RWPE2 (cell line): Measurements from ENCODE around the gene WWOX.

Experiments
- ATAC-seq: fragments of 200-7000 bp; cut with Tn5 transposase; 3 replicates; pipeline ENCODE4 v1.9.1; 2021; ENCODE audit warnings: low read depth
- DNase-seq: peaks from one replicate; pipeline ENCODE4 v3.0.0-alpha.2; 2020; ENCODE audit warnings: low spot score
- H3K27ac ChIP-seq: fragments of 450-650 bp; 2 replicates; pipeline ENCODE4 v1.5.1; 2017; ENCODE audit warnings: mild to moderate bottlenecking; ENCODE audit not compliant: poor library complexity, severe bottlenecking
- H3K27me3 ChIP-seq: fragments of 250-450 bp; sonication (Bioruptor Pico); 2 replicates; pipeline ENCODE4 v1.5.1; 2021; ENCODE audit warnings: mild to moderate bottlenecking, moderate library complexity; ENCODE audit not compliant: insufficient read depth, poor library complexity, severe bottlenecking
- H3K36me3 ChIP-seq: fragments of 250-450 bp; sonication (Bioruptor Pico); 2 replicates; pipeline ENCODE4 v1.5.1; 2020; ENCODE audit warnings: low read depth, mild to moderate bottlenecking, moderate library complexity
- H3K4me1 ChIP-seq: fragments of 250-450 bp; sonication (Bioruptor Pico); 2 replicates; pipeline ENCODE4 v1.5.1; 2021; ENCODE audit warnings: mild to moderate bottlenecking, moderate library complexity; ENCODE audit not compliant: insufficient read depth, poor library complexity, severe bottlenecking
- H3K4me3 ChIP-seq: fragments of 250-450 bp; sonication (Bioruptor Pico); 2 replicates; pipeline ENCODE4 v1.5.1; 2021; ENCODE audit warnings: mild to moderate bottlenecking, moderate library complexity; ENCODE audit not compliant: severe bottlenecking
- H3K9me3 ChIP-seq: fragments of 250-450 bp; sonication (Bioruptor Pico); 2 replicates; pipeline ENCODE4 v1.5.1; 2021; ENCODE audit warnings: mild to moderate bottlenecking, moderate library complexity; ENCODE audit not compliant: severe bottlenecking
- TF ChIP-seq, protein P1 (sequence below): fragments of 450-650 bp; IDR thresholded peaks from one replicate; pipeline ENCODE4 v1.5.1; 2017; ENCODE audit warnings: mild to moderate bottlenecking, moderate library complexity; ENCODE audit not compliant: poor library complexity, severe bottlenecking

WWOX gene

DNA sequence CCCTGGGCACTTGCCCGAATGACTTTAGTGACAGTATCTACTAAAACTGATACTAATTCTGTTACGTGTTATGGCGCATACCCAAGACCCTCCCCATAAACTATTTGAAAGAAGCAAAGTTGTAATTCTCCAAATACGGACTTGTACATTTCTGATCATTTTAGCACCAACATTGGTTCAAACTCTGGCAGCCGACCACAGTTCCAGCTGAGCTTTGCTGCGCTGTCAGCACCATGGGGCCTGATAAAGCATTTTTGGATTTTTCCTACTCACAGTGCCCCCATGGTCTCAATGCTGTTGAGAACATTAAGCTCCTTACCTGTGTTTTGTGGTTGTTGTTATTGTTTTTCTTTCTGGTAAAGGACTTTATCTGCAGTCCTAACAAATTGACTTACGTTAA lies 1040.3 kb downstream of the WWOX start:
- no peak overlapping the region for H3K4me3 ChIP-seq
- H3K4me1 ChIP-seq = no peaks in the 10 kb centered on the region
- no peak overlapping the region for H3K27ac ChIP-seq
- no peaks in the 10 kb centered on the region for H3K9me3 ChIP-seq
- ATAC-seq = no peak
- peaks cover 3% of the 10 kb centered on the region for H3K27me3 ChIP-seq
- no peak for DNase-seq
- H3K36me3 ChIP-seq = no peaks in the 10 kb centered on the region
- TF ChIP-seq, protein P1, sequence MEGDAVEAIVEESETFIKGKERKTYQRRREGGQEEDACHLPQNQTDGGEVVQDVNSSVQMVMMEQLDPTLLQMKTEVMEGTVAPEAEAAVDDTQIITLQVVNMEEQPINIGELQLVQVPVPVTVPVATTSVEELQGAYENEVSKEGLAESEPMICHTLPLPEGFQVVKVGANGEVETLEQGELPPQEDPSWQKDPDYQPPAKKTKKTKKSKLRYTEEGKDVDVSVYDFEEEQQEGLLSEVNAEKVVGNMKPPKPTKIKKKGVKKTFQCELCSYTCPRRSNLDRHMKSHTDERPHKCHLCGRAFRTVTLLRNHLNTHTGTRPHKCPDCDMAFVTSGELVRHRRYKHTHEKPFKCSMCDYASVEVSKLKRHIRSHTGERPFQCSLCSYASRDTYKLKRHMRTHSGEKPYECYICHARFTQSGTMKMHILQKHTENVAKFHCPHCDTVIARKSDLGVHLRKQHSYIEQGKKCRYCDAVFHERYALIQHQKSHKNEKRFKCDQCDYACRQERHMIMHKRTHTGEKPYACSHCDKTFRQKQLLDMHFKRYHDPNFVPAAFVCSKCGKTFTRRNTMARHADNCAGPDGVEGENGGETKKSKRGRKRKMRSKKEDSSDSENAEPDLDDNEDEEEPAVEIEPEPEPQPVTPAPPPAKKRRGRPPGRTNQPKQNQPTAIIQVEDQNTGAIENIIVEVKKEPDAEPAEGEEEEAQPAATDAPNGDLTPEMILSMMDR = no peak

DNA sequence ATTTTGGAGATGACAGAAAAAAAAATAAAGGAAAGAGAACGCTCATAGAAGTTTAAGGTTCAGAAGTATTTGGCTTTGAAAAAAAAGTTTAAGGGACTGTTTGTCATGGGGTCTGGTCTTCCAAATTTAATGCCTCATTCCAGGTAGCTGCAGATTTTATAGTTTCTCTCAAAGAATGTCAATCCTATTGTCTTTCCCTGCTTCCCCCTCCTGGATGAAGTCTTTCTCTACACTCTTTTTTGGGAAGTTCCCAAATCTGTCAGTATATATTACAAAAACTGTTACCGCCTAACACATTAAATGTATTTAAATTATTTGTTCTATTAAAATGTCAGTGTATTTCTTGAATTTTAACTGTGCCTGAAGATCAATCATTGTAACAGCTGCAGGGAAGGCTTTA lies 1043.6 kb downstream of the WWOX start:
- TF ChIP-seq, protein P1 = no peak
- no peak for DNase-seq
- Histone ChIP-seq H3K27me3 (peaks cover 3% of the 10 kb centered on the region), H3K4me3 (no peak overlapping the region), H3K4me1 (no peaks in the 10 kb centered on the region), H3K9me3 (no peaks in the 10 kb centered on the region), H3K36me3 (no peaks in the 10 kb centered on the region), H3K27ac (no peak overlapping the region)
- ATAC-seq = no peak

DNA sequence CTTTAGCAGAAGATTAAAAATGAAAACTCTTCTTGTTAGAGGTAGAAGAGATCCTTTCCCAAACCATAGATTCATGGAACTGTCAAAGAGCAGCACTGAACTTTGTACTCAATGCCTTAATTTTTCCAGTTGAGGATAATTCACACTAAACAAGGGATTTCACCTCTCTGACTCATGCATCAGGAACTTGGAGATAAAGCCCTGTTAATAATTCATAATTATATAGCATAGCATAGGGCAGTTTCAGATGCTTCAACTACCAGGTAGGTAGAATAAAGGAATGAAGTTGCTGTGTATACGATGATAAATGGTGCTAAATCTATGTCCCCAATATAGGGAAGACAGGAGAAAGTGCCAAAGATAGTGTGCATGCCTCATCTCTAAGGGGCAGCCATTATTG lies 1050.7 kb downstream of the WWOX start:
- Histone ChIP-seq H3K27ac (no peak overlapping the region), H3K4me3 (no peak overlapping the region), H3K36me3 (no peaks in the 10 kb centered on the region), H3K9me3 (no peaks in the 10 kb centered on the region), H3K27me3 (no peaks in the 10 kb centered on the region), H3K4me1 (no peaks in the 10 kb centered on the region)
- DNase-seq (no peak), ATAC-seq (no peak)
- TF ChIP-seq, protein P1 = no peak

DNA sequence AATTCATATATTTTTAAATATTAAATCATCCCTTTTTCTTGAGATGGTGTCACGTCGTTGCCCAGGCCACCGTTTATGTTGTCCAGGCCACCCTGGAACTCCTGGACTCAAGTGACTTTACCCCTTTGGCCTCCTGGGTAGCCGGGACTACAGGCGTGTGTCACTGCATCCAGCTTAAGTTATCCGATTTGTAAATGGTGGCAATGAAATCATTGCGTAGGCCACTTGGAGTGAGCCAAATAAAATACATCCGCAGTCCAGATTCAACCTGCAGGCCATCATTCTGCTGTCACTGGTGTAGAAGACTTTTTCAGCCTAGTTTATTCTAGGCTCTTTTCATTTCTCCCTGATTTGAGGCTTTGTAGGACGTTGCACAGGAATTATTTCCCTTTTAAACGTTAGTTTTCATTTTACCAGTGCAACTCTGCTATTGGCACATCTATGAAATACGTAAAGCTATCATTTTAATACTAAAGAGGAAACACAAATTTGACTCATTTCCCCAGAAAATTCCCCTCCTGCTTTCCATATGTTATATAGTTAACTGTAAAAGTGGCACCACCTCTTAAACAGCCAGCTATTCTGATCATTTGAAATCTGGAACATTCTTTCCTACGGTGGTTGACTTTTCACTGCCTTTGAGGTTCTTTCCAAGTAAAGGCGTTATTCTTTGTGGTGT lies 1051.3 kb downstream of the WWOX start:
- Histone ChIP-seq H3K27ac (no peak overlapping the region), H3K27me3 (no peaks in the 10 kb centered on the region), H3K9me3 (no peaks in the 10 kb centered on the region), H3K4me1 (no peaks in the 10 kb centered on the region), H3K36me3 (no peaks in the 10 kb centered on the region), H3K4me3 (no peak overlapping the region)
- DNase-seq (no peak), ATAC-seq (no peak)
- TF ChIP-seq, protein P1 = no peak

DNA sequence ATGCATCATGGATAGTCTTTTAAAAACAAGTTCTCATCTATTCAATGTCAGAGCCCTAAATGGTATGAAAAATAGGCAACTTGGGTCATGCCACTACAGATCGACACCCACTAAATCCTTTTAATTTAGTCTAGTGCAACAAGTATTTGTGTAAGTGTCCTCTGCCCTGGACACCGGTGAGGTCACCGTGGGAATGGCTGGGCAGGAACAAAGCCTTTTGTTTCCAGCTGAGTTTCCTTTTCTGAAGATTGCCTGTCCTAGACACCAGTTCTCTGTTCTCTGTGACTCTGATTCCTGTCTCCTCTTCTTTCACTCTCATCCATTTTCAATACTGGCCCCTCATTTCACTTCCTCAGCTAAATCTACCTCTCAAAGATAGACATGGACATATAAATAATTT lies 1054.6 kb downstream of the WWOX start:
- no peaks in the 10 kb centered on the region for H3K27me3 ChIP-seq
- H3K36me3 ChIP-seq = no peaks in the 10 kb centered on the region
- H3K27ac ChIP-seq = no peak overlapping the region
- TF ChIP-seq, protein P1 = no peak
- DNase-seq = no peak
- H3K4me1 ChIP-seq = no peaks in the 10 kb centered on the region
- H3K9me3 ChIP-seq = no peaks in the 10 kb centered on the region
- H3K4me3 ChIP-seq = no peak overlapping the region
- no peak for ATAC-seq
